GM18511 (cell line): ENCODE data around the gene CTF1.

Source experiments
- ATAC-seq: cut with Tn5 transposase; IDR thresholded peaks from one replicate; pipeline ENCODE4 v1.9.1; 2021; ENCODE audit warnings: mild to moderate bottlenecking, moderate library complexity; ENCODE audit not compliant: unreplicated experiment

CTF1 gene

GRCh38 chr16:30904114-30904780 lies 7.8 kb downstream of the CTF1 start:
- ATAC-seq: no peak

GRCh38 chr16:30907064-30907463 lies 10.7 kb downstream of the CTF1 start:
- ATAC-seq: no peak

GRCh38 chr16:30910427-30911029 lies 14.1 kb downstream of the CTF1 start:
- ATAC-seq: no peak

GRCh38 chr16:30912794-30913412 lies 16.5 kb downstream of the CTF1 start:
- no peak for ATAC-seq

- ATAC-seq: no peak
These were observed 18.4 kb downstream of the CTF1 start for GRCh38 chr16:30914830-30915229.

GRCh38 chr16:30918614-30919013 lies 22.2 kb downstream of the CTF1 start:
- ATAC-seq: no peak

- ATAC-seq: no peak
These were observed 24.5 kb downstream of the CTF1 start for GRCh38 chr16:30920891-30921290.

GRCh38 chr16:30921459-30921747 lies 25.0 kb downstream of the CTF1 start:
- no peak for ATAC-seq

- ATAC-seq: peak; percentile 1
These were observed 25.5 kb downstream of the CTF1 start for GRCh38 chr16:30921748-30922419.

GRCh38 chr16:30922420-30922959 lies 26.1 kb downstream of the CTF1 start:
- peak; percentile 78 for ATAC-seq

GRCh38 chr16:30922960-30923535 lies 26.6 kb downstream of the CTF1 start:
- peak; percentile 63 for ATAC-seq

GRCh38 chr16:30923554-30924075 lies 27.2 kb downstream of the CTF1 start, which contains the start of gene FBXL19:
Gene FBXL19 (plus strand): TSS chr16:30923572. CDS start chr16:30925755, 2,183 bp downstream.
- no peak for ATAC-seq

GRCh38 chr16:30924076-30924912 lies 27.9 kb downstream of the CTF1 start:
- ATAC-seq: no peak

GRCh38 chr16:30924913-30925631 lies 28.7 kb downstream of the CTF1 start:
- ATAC-seq: no peak

GRCh38 chr16:30925632-30925987 lies 29.2 kb downstream of the CTF1 start:
- ATAC-seq: no peak

- ATAC-seq: no peak
These were observed 29.8 kb downstream of the CTF1 start for GRCh38 chr16:30925995-30926811.

- ATAC-seq: no peak
These were observed 30.7 kb downstream of the CTF1 start for GRCh38 chr16:30926937-30927788.
